Caco-2 (cell line): ENCODE measurements around the gene PTPRN2. TPM values are rescaled to one million over a fixed set of nuclear protein-coding genes. Genes with fewer than 3 reads are reported as not detected.

ENCODE experiments used
- BruUV-seq: library from RNA; stranded (reverse); fragments of 400-500 nt; replicated peaks from 2 replicates; lab custom pipeline; 2021; lab: Mats Ljungman, UMichigan
- CTCF ChIA-PET: fragments of 300-600 bp; sonication (Branson Sonifier 250); formaldehyde crosslinking; loops from one replicate; lab custom pipeline; 2022; ENCODE audit warnings: antibody characterized with exemption; lab: Charles Lee
- POLR2A ChIA-PET: fragments of 300-600 bp; sonication (Branson Sonifier 250); formaldehyde crosslinking; loops from one replicate; lab custom pipeline; 2022; ENCODE audit warnings: antibody characterized with exemption; lab: Charles Lee
- DNase-seq, 2 experiments: peaks; one replicate each; pipeline versions ENCODE4 v3.0.0 to v3.0.0-alpha.2; 2020 to 2022
- H3K27me3 ChIP-seq: replicated peaks from 2 replicates; pipeline ENCODE4 v1.6.0; 2011; ENCODE audit warnings: low read length; ENCODE audit not compliant: control insufficient read depth, insufficient read depth
- H3K36me3 ChIP-seq: 2 replicates; pipeline ENCODE4 v1.5.1; 2011; ENCODE audit warnings: low read length; ENCODE audit not compliant: control insufficient read depth, insufficient read depth
- H3K4me1 ChIP-seq: fragments of 250-450 bp; sonication (Bioruptor Pico); 2 replicates; pipeline ENCODE4 v1.5.1; 2020; ENCODE audit warnings: mild to moderate bottlenecking
- H3K4me3 ChIP-seq: 2 replicates; pipeline ENCODE4 v1.5.1; 2011; ENCODE audit warnings: low read depth, mild to moderate bottlenecking, control low read depth, low read length
- H3K9me3 ChIP-seq: fragments of 250-450 bp; sonication (Bioruptor Pico); 2 replicates; pipeline ENCODE4 v1.5.1; 2020; ENCODE audit warnings: mild to moderate bottlenecking, moderate library complexity
- H3K27ac Mint-ChIP-seq: one replicate; pipeline ENCODE4 v1.8.0; 2022; ENCODE audit warnings: mixed read lengths; ENCODE audit not compliant: unreplicated experiment
- H3K27me3 Mint-ChIP-seq: one replicate; pipeline ENCODE4 v1.8.0; 2022; ENCODE audit warnings: mixed read lengths; ENCODE audit not compliant: insufficient read depth, unreplicated experiment
- H3K36me3 Mint-ChIP-seq: one replicate; pipeline ENCODE4 v1.8.0; 2022; ENCODE audit warnings: mild to moderate bottlenecking, mixed read lengths; ENCODE audit not compliant: insufficient read depth, unreplicated experiment
- H3K4me1 Mint-ChIP-seq: one replicate; pipeline ENCODE4 v1.8.0; 2022; ENCODE audit warnings: low read depth, mixed read lengths; ENCODE audit not compliant: unreplicated experiment
- H3K4me3 Mint-ChIP-seq: one replicate; pipeline ENCODE4 v1.8.0; 2022; ENCODE audit warnings: mild to moderate bottlenecking, moderate library complexity, mixed read lengths; ENCODE audit not compliant: unreplicated experiment
- H3K9me3 Mint-ChIP-seq: one replicate; pipeline ENCODE4 v1.8.0; 2022; ENCODE audit warnings: mixed read lengths; ENCODE audit not compliant: unreplicated experiment
- CTCF ChIP-seq, 2 experiments: fragments of 200-600 bp in 1 of 2; IDR thresholded peaks; 1 replicate in 1 of 2; 2 replicates in 1 of 2; pipeline versions ENCODE4 v1.5.1 to v1.8.0; 2011 to 2022; ENCODE audit warnings: antibody characterized with exemption in 1 of 2, control low read depth in 1 of 2, inconsistent platforms in 1 of 2, low read depth in 1 of 2, low read length in 1 of 2, mild to moderate bottlenecking in 1 of 2, moderate library complexity in 1 of 2; ENCODE audit not compliant: insufficient read depth in 1 of 2, severe bottlenecking in 1 of 2, unreplicated experiment in 1 of 2
- intact Hi-C: fragments of 100-400 bp; cut with micrococcal nuclease; formaldehyde crosslinking; loops from one replicate; pipeline ENCODE4 v1.10.0; 2022; ENCODE audit not compliant: unreplicated experiment
- total RNA-seq: library from RNA; stranded (reverse); gene quantifications from 2 replicates; pipeline ENCODE4 v1.2.3, GENCODE V29; 2022

Gene PTPRN2
- total RNA-seq, 1 experiment from 2014 or later, result 1.4 TPM

DNA sequence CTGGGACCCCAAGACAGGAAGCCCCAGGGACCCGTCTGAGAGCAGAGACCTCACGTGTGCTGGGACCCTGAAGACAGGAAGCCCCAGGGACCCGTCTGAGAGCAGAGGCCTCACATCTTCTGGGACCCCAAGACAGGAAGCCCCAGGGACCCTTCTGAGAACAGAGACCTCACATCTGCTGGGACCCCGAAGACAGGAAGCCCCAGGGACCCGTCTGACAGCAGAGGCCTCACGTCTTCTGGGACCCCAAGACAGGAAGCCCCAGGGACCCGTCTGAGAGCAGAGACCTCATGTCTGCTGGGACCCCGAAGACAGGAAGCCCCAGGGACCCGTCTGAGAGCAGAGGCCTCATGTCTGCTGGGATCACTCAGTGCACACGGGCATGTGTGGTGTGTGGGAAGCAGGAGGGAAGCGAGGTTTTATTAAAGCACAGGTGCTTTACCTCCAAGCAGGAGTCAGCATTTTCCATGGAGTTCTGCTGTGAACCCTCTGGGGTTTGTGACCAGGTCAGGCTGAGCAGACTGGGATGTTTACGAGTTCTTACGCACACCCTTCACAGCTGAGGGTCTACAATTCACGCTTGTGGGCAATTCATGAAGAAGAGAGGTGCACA lies 660.2 kb downstream of the PTPRN2 start:
- H3K4me3 Mint-ChIP-seq, result no peak overlapping the region
- H3K27me3 Mint-ChIP-seq, result no peaks in the 10 kb centered on the region
- peaks cover 9% of the 10 kb centered on the region for H3K9me3 ChIP-seq
- no peaks in the 10 kb centered on the region for H3K4me1 ChIP-seq
- no peaks in the 10 kb centered on the region for H3K4me1 Mint-ChIP-seq
- H3K36me3 Mint-ChIP-seq, result peaks cover 3% of the 10 kb centered on the region
- H3K4me3 ChIP-seq, result no peak overlapping the region
- DNase-seq, result no peak
- H3K9me3 Mint-ChIP-seq, result peaks cover 25% of the 10 kb centered on the region
- POLR2A ChIA-PET, result no interaction called here
- intact Hi-C loops, result no loop called here
- CTCF ChIA-PET, result no interaction called here
- no peak for TF ChIP-seq CTCF (IDR thresholded peaks at IDR 0.05; ENCODE audit: insufficient read depth in 1 of 2, low read depth in 1 of 2, low read length in 1 of 2, severe bottlenecking in 1 of 2, unreplicated experiment in 1 of 2)
- no TSS peak for BruUV-seq
- H3K27me3 ChIP-seq, result no peaks in the 10 kb centered on the region
- H3K36me3 ChIP-seq, result no peaks in the 10 kb centered on the region
- H3K27ac Mint-ChIP-seq, result no peak overlapping the region

- BruUV-seq, result no TSS peak
- Histone ChIP-seq H3K4me3 (no peak overlapping the region), H3K36me3 (no peaks in the 10 kb centered on the region), H3K27me3 (no peaks in the 10 kb centered on the region), H3K9me3 (peaks cover 6% of the 10 kb centered on the region; the same call in 1 of the 2 replicates), H3K4me1 (no peaks in the 10 kb centered on the region)
- no peak overlapping the region for H3K27ac Mint-ChIP-seq
- CTCF ChIA-PET, result no interaction called here
- no peaks in the 10 kb centered on the region for H3K4me1 Mint-ChIP-seq
- POLR2A ChIA-PET, result no interaction called here
- H3K27me3 Mint-ChIP-seq, result no peaks in the 10 kb centered on the region
- DNase-seq, result no peak
- no peaks in the 10 kb centered on the region for H3K36me3 Mint-ChIP-seq
- peaks cover 17% of the 10 kb centered on the region for H3K9me3 Mint-ChIP-seq
- TF ChIP-seq CTCF (IDR thresholded peaks at IDR 0.05; ENCODE audit: insufficient read depth in 1 of 2, low read depth in 1 of 2, low read length in 1 of 2, severe bottlenecking in 1 of 2, unreplicated experiment in 1 of 2), result no peak
- no peak overlapping the region for H3K4me3 Mint-ChIP-seq
- intact Hi-C loops, result no loop called here
Observed at GRCh38 chr7:157926521-157927150, 661.0 kb downstream of the PTPRN2 start.

- H3K4me3 ChIP-seq, result no peak overlapping the region
- no peak for TF ChIP-seq CTCF (IDR thresholded peaks at IDR 0.05; ENCODE audit: insufficient read depth in 1 of 2, low read depth in 1 of 2, low read length in 1 of 2, severe bottlenecking in 1 of 2, unreplicated experiment in 1 of 2)
- no peak overlapping the region for H3K27ac Mint-ChIP-seq
- no peaks in the 10 kb centered on the region for H3K36me3 Mint-ChIP-seq
- H3K9me3 ChIP-seq, result 0 out of 2 replicates have a peak, but pooled peaks cover under 1% of the 10 kb centered on the region
- no TSS peak for BruUV-seq
- ChIA-PET POLR2A (no interaction called here), CTCF (no interaction called here)
- no peaks in the 10 kb centered on the region for H3K27me3 ChIP-seq
- H3K27me3 Mint-ChIP-seq, result no peaks in the 10 kb centered on the region
- H3K4me1 Mint-ChIP-seq, result no peaks in the 10 kb centered on the region
- DNase-seq, result no peak
- H3K4me3 Mint-ChIP-seq, result no peak overlapping the region
- peaks cover 17% of the 10 kb centered on the region for H3K9me3 Mint-ChIP-seq
- H3K36me3 ChIP-seq, result no peaks in the 10 kb centered on the region
- intact Hi-C loops, result no loop called here
- H3K4me1 ChIP-seq, result no peaks in the 10 kb centered on the region
Observed at GRCh38 chr7:157926107-157926506, 661.5 kb downstream of the PTPRN2 start.
